Cortex of kidney (tissue), 1 donor: ENCODE data around the gene ADCY2.

Experiments used
- DNase-seq: peaks from one replicate; lab custom pipeline; 2025; lab: John Stamatoyannopoulos, UW

Gene ADCY2

GRCh38 chr5:7828269-7828668, 432.3 kb downstream of the ADCY2 start:
- DNase-seq, result no peak

GRCh38 chr5:7834982-7835381, 439.0 kb downstream of the ADCY2 start:
- DNase-seq, result no peak

- no peak for DNase-seq
Measured at GRCh38 chr5:7837403-7837802, 441.5 kb downstream of the ADCY2 start.

- DNase-seq, result no peak
Measured at GRCh38 chr5:7842531-7842930, 446.6 kb downstream of the ADCY2 start.

- DNase-seq, result no peak
Measured at GRCh38 chr5:7844901-7845300, 449.0 kb downstream of the ADCY2 start.

- no peak for DNase-seq
Measured at GRCh38 chr5:7845557-7845956, 449.6 kb downstream of the ADCY2 start.

GRCh38 chr5:7846327-7846726, 450.4 kb downstream of the ADCY2 start:
- DNase-seq, result no peak

- DNase-seq, result no peak
Measured at GRCh38 chr5:7848296-7848695, 452.4 kb downstream of the ADCY2 start.

- DNase-seq, result no peak
Measured at GRCh38 chr5:7849681-7850394, 453.9 kb downstream of the ADCY2 start.

GRCh38 chr5:7850395-7851239, 454.7 kb downstream of the ADCY2 start, which contains the start of gene CFAP90:
TSS of gene CFAP90 (minus strand) at chr5:7851133. CDS start at chr5:7851021, 112 bp downstream.
- DNase-seq, result no peak

GRCh38 chr5:7851240-7851592, 455.3 kb downstream of the ADCY2 start:
- no peak for DNase-seq

GRCh38 chr5:7851617-7852289, 455.8 kb downstream of the ADCY2 start:
- DNase-seq, result no peak

- DNase-seq, result no peak
Measured at GRCh38 chr5:7852542-7852941, 456.6 kb downstream of the ADCY2 start.

- DNase-seq, result no peak
Measured at GRCh38 chr5:7852988-7853387, 457.1 kb downstream of the ADCY2 start.

GRCh38 chr5:7855611-7856010, 459.7 kb downstream of the ADCY2 start:
- DNase-seq, result no peak

GRCh38 chr5:7856855-7857254, 460.9 kb downstream of the ADCY2 start:
- DNase-seq, result no peak

- DNase-seq, result no peak
Measured at GRCh38 chr5:7857361-7857760, 461.4 kb downstream of the ADCY2 start.

- DNase-seq, result no peak
Measured at GRCh38 chr5:7857926-7858632, 462.1 kb downstream of the ADCY2 start.

GRCh38 chr5:7866196-7866595, 470.3 kb downstream of the ADCY2 start:
- no peak for DNase-seq

GRCh38 chr5:7867260-7867659, 471.3 kb downstream of the ADCY2 start:
- no peak for DNase-seq

GRCh38 chr5:7868427-7868772, 472.5 kb downstream of the ADCY2 start:
- DNase-seq, result no peak

- DNase-seq, result peak; percentile 23
Measured at GRCh38 chr5:7868773-7869473, 473.0 kb downstream of the ADCY2 start, which contains the start of the genes FASTKD3 and MTRR. TSS of gene FASTKD3 (minus strand) at chr5:7869031. CDS start at chr5:7868083, 948 bp downstream. TSS of gene MTRR (plus strand) at chr5:7869148. CDS start at chr5:7870795, 1,647 bp downstream.
